KMS-11 (cell line): ENCODE data around the gene CEACAM4.
A peak's percentile ranks its signal among the peaks of the same experiment; 100 is the strongest.
"Not testable (repeated sequence)": the region's sequence is repeated elsewhere in the genome, so short reads cannot be mapped to it uniquely, and the experiment has no call there.

ENCODE experiments used
- H2AFZ ChIP-seq: fragments of 200-600 bp; sonication (generic); 2 replicates; pipeline ENCODE4 v1.6.1; 2016; ENCODE audit warnings: antibody characterized with exemption, mixed run types, low read depth
- H3K27ac ChIP-seq: fragments of 200-600 bp; sonication (generic); 2 replicates; pipeline ENCODE4 v1.6.1; 2016; ENCODE audit warnings: mild to moderate bottlenecking, mixed run types
- H3K27me3 ChIP-seq: fragments of 200-600 bp; sonication (generic); 2 replicates; pipeline ENCODE4 v1.6.1; 2017; ENCODE audit warnings: mild to moderate bottlenecking, low read depth, mixed run types, moderate library complexity; ENCODE audit not compliant: insufficient read depth
- H3K36me3 ChIP-seq: fragments of 200-600 bp; sonication (generic); 2 replicates; pipeline ENCODE4 v1.6.1; 2017; ENCODE audit warnings: mild to moderate bottlenecking, mixed run types; ENCODE audit not compliant: insufficient read depth
- H3K4me1 ChIP-seq: fragments of 200-600 bp; sonication (generic); 2 replicates; pipeline ENCODE4 v1.6.1; 2016; ENCODE audit warnings: mild to moderate bottlenecking, low read depth, mixed run types; ENCODE audit not compliant: poor library complexity, severe bottlenecking
- H3K4me2 ChIP-seq: fragments of 200-600 bp; sonication (generic); 2 replicates; pipeline ENCODE4 v1.7.0; 2016; ENCODE audit warnings: mild to moderate bottlenecking, mixed run types
- H3K4me3 ChIP-seq: fragments of 200-600 bp; sonication (generic); IDR thresholded peaks from 2 replicates; pipeline ENCODE4 v1.6.1; 2017; ENCODE audit warnings: low read depth, low read length, mixed read lengths; ENCODE audit not compliant: insufficient read depth
- H3K79me2 ChIP-seq: fragments of 200-600 bp; sonication (generic); 2 replicates; pipeline ENCODE4 v1.6.1; 2016; ENCODE audit warnings: low read depth, mixed run types; ENCODE audit not compliant: insufficient read depth
- H3K9ac ChIP-seq: fragments of 200-600 bp; sonication (generic); 2 replicates; pipeline ENCODE4 v1.6.1; 2016; ENCODE audit warnings: mild to moderate bottlenecking, mixed run types
- H4K20me1 ChIP-seq: fragments of 200-600 bp; sonication (generic); 2 replicates; pipeline ENCODE4 v1.6.1; 2016; ENCODE audit warnings: mild to moderate bottlenecking, mixed run types; ENCODE audit not compliant: insufficient read depth
- TF ChIP-seq, protein P1 (sequence below): fragments of 200-600 bp; sonication (generic); conservative IDR thresholded peaks from 2 replicates; pipeline ENCODE4 v1.6.1; 2017; ENCODE audit warnings: low read depth, mild to moderate bottlenecking, antibody characterized with exemption, low read length, moderate library complexity, mixed read lengths

CEACAM4 gene

DNA sequence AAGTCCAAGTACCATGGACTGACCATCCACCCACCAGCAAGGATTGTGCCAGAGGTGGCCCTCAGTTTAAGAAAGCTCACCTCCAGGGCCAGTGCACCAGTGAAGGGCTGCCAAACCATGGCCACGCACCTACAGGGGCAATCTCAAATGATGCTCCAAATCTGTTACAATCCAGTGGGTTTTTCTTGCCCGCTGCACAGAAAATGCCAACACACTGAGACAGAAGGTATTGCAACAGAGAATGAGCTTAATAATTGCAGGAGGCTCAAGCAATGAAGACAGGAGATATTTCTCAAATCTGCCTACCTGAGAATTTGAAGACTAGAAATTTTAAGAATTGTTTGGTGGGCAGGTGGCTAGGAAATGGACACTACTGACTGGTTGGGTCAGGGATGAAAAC lies 39.2 kb upstream of the CEACAM4 start:
- H3K4me3 ChIP-seq, result no peak overlapping the region

DNA sequence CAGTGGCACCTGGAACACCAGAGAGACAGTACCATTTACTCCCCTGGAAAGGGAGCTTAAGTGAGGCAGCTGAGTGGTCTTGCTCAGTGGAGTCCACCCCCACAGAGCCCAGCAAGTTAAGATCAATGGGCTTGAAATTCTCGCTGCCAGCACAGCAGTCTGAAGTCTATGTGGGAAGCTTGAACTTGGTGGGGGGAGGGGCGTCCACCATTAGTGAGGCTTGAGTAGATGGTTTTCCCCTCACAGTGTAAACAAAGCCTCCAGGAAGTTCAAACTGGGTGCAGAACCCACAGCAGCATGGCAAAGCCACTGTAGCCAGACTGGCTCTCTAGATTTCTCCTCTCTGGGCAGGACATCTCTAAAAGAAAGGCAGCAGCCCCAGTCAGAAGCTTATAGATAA lies 30.3 kb upstream of the CEACAM4 start:
- H3K79me2 ChIP-seq, result no peaks in the 10 kb centered on the region
- H3K4me3 ChIP-seq, result no peak overlapping the region
- peak overlapping the region; percentile 10; the same call in 1 of the 2 replicates for H3K4me2 ChIP-seq
- peaks cover 8% of the 10 kb centered on the region; the same call in 1 of the 2 replicates for H3K27me3 ChIP-seq
- no peak overlapping the region for H3K9ac ChIP-seq
- peaks cover 9% of the 10 kb centered on the region for H3K4me1 ChIP-seq
- H2AFZ ChIP-seq, result peak overlapping the region; percentile 25; the same call in 1 of the 2 replicates
- TF ChIP-seq, protein P1, sequence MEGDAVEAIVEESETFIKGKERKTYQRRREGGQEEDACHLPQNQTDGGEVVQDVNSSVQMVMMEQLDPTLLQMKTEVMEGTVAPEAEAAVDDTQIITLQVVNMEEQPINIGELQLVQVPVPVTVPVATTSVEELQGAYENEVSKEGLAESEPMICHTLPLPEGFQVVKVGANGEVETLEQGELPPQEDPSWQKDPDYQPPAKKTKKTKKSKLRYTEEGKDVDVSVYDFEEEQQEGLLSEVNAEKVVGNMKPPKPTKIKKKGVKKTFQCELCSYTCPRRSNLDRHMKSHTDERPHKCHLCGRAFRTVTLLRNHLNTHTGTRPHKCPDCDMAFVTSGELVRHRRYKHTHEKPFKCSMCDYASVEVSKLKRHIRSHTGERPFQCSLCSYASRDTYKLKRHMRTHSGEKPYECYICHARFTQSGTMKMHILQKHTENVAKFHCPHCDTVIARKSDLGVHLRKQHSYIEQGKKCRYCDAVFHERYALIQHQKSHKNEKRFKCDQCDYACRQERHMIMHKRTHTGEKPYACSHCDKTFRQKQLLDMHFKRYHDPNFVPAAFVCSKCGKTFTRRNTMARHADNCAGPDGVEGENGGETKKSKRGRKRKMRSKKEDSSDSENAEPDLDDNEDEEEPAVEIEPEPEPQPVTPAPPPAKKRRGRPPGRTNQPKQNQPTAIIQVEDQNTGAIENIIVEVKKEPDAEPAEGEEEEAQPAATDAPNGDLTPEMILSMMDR, result no peak
- no peaks in the 10 kb centered on the region for H4K20me1 ChIP-seq
- H3K27ac ChIP-seq, result no peak overlapping the region
- H3K36me3 ChIP-seq, result no peaks in the 10 kb centered on the region

More for the DNA sequence above, 39.2 kb upstream of the CEACAM4 start:
- Histone ChIP-seq H3K27ac (no peak overlapping the region), H3K79me2 (no peaks in the 10 kb centered on the region), H2AFZ (no peak overlapping the region), H3K4me1 (no peaks in the 10 kb centered on the region), H3K27me3 (peaks cover 6% of the 10 kb centered on the region; the same call in 1 of the 2 replicates), H3K4me2 (no peak overlapping the region), H4K20me1 (no peaks in the 10 kb centered on the region), H3K36me3 (no peaks in the 10 kb centered on the region), H3K9ac (no peak overlapping the region)
- TF ChIP-seq, protein P1, result no peak

DNA sequence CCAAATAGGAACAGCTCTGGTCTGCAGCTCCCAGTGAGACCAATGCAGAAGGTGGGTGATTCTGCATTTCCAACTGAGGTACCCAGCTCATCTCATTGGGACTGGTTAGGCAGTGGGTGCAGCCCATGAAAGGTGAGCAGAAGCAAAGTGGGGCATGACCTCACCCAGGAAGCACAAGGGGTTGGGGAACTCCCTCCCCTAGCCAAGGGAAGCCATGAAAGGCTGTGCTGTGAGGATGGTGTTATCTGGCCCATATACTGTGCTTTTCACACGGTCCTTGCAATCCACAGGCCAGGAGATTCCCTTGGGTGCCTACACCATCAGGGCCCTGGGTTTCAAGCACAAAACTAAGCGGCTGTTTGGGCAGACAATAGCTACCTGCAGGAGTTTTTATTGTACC lies 29.9 kb upstream of the CEACAM4 start:
- not testable (repeated sequence) for H3K27me3 ChIP-seq

DNA sequence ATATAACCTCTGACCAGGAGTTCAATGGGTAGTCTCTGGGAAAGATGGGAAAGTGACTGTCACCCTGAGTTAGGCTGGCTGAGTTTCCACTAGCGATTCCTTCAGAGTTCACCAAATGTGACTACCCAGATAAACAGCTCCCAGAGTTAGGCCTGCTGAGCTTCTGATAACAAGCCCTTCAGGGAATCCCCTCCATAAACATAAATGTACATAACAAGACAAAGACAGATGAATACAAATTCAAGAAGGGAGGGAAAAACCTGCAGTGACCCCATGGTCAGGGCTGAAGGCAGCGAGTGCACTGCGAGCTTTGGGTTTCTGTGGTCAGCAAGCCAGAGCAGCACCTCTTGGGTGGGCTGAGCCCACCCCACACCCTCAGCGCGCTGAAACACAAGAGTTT lies 25.4 kb upstream of the CEACAM4 start:
- no peak overlapping the region for H2AFZ ChIP-seq
- peaks cover 9% of the 10 kb centered on the region for H3K4me1 ChIP-seq
- H3K79me2 ChIP-seq, result no peaks in the 10 kb centered on the region
- no peak overlapping the region for H3K4me3 ChIP-seq
- no peak overlapping the region for H3K4me2 ChIP-seq
- H4K20me1 ChIP-seq, result no peaks in the 10 kb centered on the region
- no peaks in the 10 kb centered on the region for H3K36me3 ChIP-seq
- H3K9ac ChIP-seq, result no peak overlapping the region
- TF ChIP-seq, protein P1, result no peak
- no peak overlapping the region for H3K27ac ChIP-seq
- no peaks in the 10 kb centered on the region; the same call in 1 of the 2 replicates for H3K27me3 ChIP-seq

More for the DNA sequence above, 29.9 kb upstream of the CEACAM4 start:
- H3K27ac ChIP-seq, H3K79me2 ChIP-seq, H4K20me1 ChIP-seq, H3K4me1 ChIP-seq, H3K4me3 ChIP-seq, H3K9ac ChIP-seq, H3K36me3 ChIP-seq: not testable (repeated sequence)
- Histone ChIP-seq H3K4me2 (peak overlapping the region; percentile 10; the same call in 1 of the 2 replicates), H2AFZ (peak overlapping the region; percentile 25; the same call in 1 of the 2 replicates)

DNA sequence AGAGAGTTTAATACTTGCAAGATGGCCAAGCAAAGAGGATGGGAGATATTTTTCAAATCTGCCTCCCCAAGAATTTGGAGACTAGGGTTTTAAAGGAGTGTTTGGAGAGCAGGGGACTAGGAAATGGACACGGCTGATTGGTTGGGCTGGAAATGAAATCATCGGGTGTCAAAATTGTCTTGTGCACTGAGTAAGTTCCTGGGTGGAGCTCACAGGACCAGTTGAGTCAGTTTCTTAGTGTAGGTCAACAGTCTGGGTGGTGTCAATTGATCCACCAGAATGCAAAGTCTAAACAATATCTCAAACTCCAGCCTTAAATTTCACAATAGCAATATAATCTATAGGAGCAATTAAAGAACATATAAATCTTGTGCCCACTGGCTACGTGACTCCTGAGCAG lies 23.0 kb upstream of the CEACAM4 start:
- Histone ChIP-seq H2AFZ (no peak overlapping the region), H3K36me3 (no peaks in the 10 kb centered on the region)

More for the DNA sequence above, 23.0 kb upstream of the CEACAM4 start:
- Histone ChIP-seq H3K9ac (no peak overlapping the region), H3K27me3 (no peaks in the 10 kb centered on the region; the same call in 1 of the 2 replicates), H3K4me1 (no peaks in the 10 kb centered on the region), H3K27ac (no peak overlapping the region), H3K4me3 (no peak overlapping the region), H4K20me1 (no peaks in the 10 kb centered on the region), H3K79me2 (no peaks in the 10 kb centered on the region), H3K4me2 (no peak overlapping the region)
- TF ChIP-seq, protein P1, result no peak
